ENCODE measurements around the gene FRAS1. TPM values are rescaled to one million over a fixed set of nuclear protein-coding genes. Genes with fewer than 3 reads are reported as not detected.

Gene FRAS1
- total RNA-seq, 2 experiments from 2014 or later, result not detected

DNA sequence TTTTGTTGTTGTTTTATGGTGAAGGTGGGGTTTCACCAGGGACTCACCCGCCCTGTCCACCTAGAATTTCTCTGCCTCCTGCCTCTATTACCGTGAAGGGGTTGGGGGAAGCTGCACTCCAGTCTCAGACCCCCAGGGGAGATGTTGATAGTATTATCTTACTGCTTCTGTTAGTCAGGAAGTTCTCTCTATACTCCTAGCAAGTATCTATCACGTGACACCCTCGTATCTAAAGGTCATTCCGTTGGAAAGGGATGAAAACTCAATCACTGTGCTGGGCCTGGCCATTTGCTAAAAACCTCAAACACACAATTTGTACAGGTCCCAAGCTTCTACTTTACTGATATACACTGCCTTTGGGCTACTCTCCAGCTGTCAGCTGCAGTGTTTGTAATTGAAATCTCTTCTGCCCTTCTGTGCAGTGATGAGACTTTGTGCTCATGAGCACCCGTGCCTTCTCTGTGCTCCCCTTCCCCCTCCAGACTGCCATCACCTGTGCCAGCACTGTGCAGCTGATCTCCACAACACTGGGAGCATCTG is 306.0 kb downstream of the FRAS1 start:
- no peaks in the 10 kb centered on the region for H3K4me1 ChIP-seq (ENCODE audit: insufficient read depth, low read length)
- no peaks in the 10 kb centered on the region for H3K9me3 Mint-ChIP-seq
- DNase-seq (no peak), ATAC-seq (ENCODE audit: poor library complexity) (no peak)
- H3K36me3 Mint-ChIP-seq (ENCODE audit: low read depth), result no peaks in the 10 kb centered on the region
- no peak overlapping the region for H3K4me3 ChIP-seq (ENCODE audit: low read length)
- peaks cover 0 to 3% of the 10 kb centered on the region in 2 experiments for H3K9me3 ChIP-seq (ENCODE audit: control insufficient read depth in 1 of 2, insufficient read depth in 1 of 2, low read length in 2 of 2)
- POLR2A ChIA-PET, result no interaction called here
- H3K27ac ChIP-seq (ENCODE audit: low read depth in 1 of 2, low read length in 2 of 2), result no peak overlapping the region
- intact Hi-C loops (cut with DNase I, micrococcal nuclease), result no loop called here
- H3K36me3 ChIP-seq (ENCODE audit: insufficient read depth, low read length), result no peaks in the 10 kb centered on the region
- no peak overlapping the region for H3K27ac Mint-ChIP-seq
- H3K4me1 Mint-ChIP-seq (ENCODE audit: low read depth), result no peaks in the 10 kb centered on the region
- H3K27me3 ChIP-seq (ENCODE audit: control insufficient read depth in 1 of 2, insufficient read depth in 2 of 2, low read length in 2 of 2), result peaks cover 2 to 5% of the 10 kb centered on the region in 2 experiments
- peaks cover 28% of the 10 kb centered on the region for H3K27me3 Mint-ChIP-seq
- CTCF ChIA-PET, result no interaction called here
- TF ChIP-seq, protein P1, sequence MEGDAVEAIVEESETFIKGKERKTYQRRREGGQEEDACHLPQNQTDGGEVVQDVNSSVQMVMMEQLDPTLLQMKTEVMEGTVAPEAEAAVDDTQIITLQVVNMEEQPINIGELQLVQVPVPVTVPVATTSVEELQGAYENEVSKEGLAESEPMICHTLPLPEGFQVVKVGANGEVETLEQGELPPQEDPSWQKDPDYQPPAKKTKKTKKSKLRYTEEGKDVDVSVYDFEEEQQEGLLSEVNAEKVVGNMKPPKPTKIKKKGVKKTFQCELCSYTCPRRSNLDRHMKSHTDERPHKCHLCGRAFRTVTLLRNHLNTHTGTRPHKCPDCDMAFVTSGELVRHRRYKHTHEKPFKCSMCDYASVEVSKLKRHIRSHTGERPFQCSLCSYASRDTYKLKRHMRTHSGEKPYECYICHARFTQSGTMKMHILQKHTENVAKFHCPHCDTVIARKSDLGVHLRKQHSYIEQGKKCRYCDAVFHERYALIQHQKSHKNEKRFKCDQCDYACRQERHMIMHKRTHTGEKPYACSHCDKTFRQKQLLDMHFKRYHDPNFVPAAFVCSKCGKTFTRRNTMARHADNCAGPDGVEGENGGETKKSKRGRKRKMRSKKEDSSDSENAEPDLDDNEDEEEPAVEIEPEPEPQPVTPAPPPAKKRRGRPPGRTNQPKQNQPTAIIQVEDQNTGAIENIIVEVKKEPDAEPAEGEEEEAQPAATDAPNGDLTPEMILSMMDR (IDR thresholded peaks at IDR 0.05), result no peak
- no peak overlapping the region for H3K4me3 Mint-ChIP-seq

DNA sequence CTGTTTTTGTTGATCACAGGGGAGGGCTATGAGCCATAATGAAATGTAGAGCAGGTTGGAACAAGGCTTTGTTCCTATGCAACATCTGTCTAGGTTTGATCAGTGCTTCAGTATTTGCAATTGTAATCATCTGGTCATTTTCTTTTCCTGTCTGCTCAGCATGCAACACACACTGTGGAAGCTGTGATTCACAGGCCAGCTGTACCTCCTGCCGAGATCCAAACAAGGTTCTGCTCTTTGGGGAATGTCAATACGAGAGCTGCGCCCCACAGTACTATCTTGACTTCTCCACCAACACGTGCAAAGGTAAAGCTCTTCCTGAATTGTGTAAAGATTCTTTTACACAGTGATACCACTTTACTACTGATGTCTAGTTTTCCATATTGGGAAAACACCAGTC is 312.6 kb downstream of the FRAS1 start:
- Mint-ChIP-seq H3K4me3 (no peak overlapping the region), H3K36me3 (ENCODE audit: low read depth) (no peaks in the 10 kb centered on the region), H3K9me3 (no peaks in the 10 kb centered on the region), H3K27ac (no peak overlapping the region), H3K4me1 (ENCODE audit: low read depth) (no peaks in the 10 kb centered on the region), H3K27me3 (peaks cover 8% of the 10 kb centered on the region)
- no peaks in the 10 kb centered on the region for H3K36me3 ChIP-seq (ENCODE audit: insufficient read depth, low read length)
- ATAC-seq (ENCODE audit: poor library complexity) (no peak), DNase-seq (no peak)
- no peak overlapping the region for H3K27ac ChIP-seq (ENCODE audit: low read depth in 1 of 2, low read length in 2 of 2)
- H3K27me3 ChIP-seq (ENCODE audit: control insufficient read depth in 1 of 2, insufficient read depth in 2 of 2, low read length in 2 of 2), result no peaks in the 10 kb centered on the region
- intact Hi-C loops (cut with DNase I, micrococcal nuclease), result no loop called here
- H3K4me1 ChIP-seq (ENCODE audit: insufficient read depth, low read length), result no peaks in the 10 kb centered on the region
- TF ChIP-seq, protein P1 (IDR thresholded peaks at IDR 0.05), result no peak
- ChIA-PET CTCF (no interaction called here), POLR2A (no interaction called here)
- H3K9me3 ChIP-seq (ENCODE audit: control insufficient read depth in 1 of 2, insufficient read depth in 1 of 2, low read length in 2 of 2), result no peaks in the 10 kb centered on the region
- no peak overlapping the region for H3K4me3 ChIP-seq (ENCODE audit: low read length)

DNA sequence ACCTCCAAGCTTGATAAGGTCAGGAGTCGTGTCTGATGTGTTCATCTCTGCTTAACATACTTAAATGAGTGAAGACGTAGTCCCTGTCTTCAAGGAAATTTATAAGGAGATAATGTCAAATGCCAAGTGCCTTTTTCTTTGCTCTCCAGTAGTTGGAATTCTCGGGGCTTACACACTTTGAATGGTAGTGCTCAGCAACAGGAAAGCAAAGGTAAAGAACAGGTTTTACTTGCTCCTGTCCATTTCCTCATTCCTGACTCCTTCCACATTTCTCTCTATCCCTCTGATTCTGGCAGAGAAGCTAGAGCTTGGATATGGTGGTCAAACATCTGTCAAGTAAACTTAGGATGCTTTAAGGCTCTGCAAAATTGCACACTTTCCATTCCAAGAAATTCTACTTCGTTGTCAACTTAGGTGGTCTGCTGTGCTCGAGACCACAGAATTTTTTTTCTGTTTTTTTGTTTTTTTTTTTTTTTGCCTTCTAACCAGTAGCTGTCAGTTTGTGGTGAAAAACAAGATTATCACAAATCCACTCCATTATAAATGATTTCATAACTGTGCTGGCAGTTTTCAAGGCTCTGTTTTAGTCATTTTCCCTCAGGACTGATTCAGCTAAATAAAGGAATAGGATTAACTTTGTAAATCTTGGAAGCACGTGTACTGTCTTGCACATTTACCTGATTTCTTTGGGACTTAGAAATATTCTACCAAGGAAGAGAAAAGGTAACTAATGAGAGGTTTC is 313.7 kb downstream of the FRAS1 start:
- ATAC-seq (ENCODE audit: poor library complexity) (no peak), DNase-seq (no peak)
- POLR2A ChIA-PET, result no interaction called here
- TF ChIP-seq, protein P1 (IDR thresholded peaks at IDR 0.05), result no peak
- Mint-ChIP-seq H3K27ac (no peak overlapping the region), H3K9me3 (no peaks in the 10 kb centered on the region), H3K36me3 (ENCODE audit: low read depth) (no peaks in the 10 kb centered on the region), H3K4me1 (ENCODE audit: low read depth) (no peaks in the 10 kb centered on the region), H3K4me3 (no peak overlapping the region), H3K27me3 (peaks cover 8% of the 10 kb centered on the region)
- intact Hi-C loops (cut with DNase I, micrococcal nuclease), result no loop called here
- Histone ChIP-seq H3K9me3 (ENCODE audit: control insufficient read depth in 1 of 2, insufficient read depth in 1 of 2, low read length in 2 of 2) (no peaks in the 10 kb centered on the region), H3K27ac (ENCODE audit: low read depth in 1 of 2, low read length in 2 of 2) (no peak overlapping the region), H3K4me1 (ENCODE audit: insufficient read depth, low read length) (no peaks in the 10 kb centered on the region), H3K27me3 (ENCODE audit: control insufficient read depth in 1 of 2, insufficient read depth in 2 of 2, low read length in 2 of 2) (no peaks in the 10 kb centered on the region), H3K4me3 (ENCODE audit: low read length) (no peak overlapping the region), H3K36me3 (ENCODE audit: insufficient read depth, low read length) (no peaks in the 10 kb centered on the region)
- CTCF ChIA-PET, result no interaction called here

All from CD4-positive, alpha-beta T cell (primary cell).